Upper lobe of left lung (tissue), 4 donors: ENCODE results near the gene KCNIP2.

Experiments used
- CTCF ChIP-seq, 6 experiments: fragments of 450-650 bp in 4 of 6; fragments of 200-600 bp in 2 of 6; sonication (generic) in 2 of 6; IDR thresholded peaks; one replicate each; pipeline ENCODE4 v1.5.1; 2016 to 2019; ENCODE audit warnings: antibody characterized with exemption in 6 of 6
- EP300 ChIP-seq, 4 donors: sonication (generic); formaldehyde crosslinking; IDR thresholded peaks; one replicate each; pipeline ENCODE4 v1.5.1; 2017; ENCODE audit warnings: antibody characterized with exemption in 4 of 4, control low read depth in 2 of 4
- POLR2A ChIP-seq, 4 donors: fragments of 450-650 bp; IDR thresholded peaks; one replicate each; pipeline ENCODE4 v1.5.1; 2016 to 2017; ENCODE audit warnings: antibody characterized with exemption in 4 of 4, mild to moderate bottlenecking in 2 of 4

GRCh38 chr10:101782811-101783735 is 60.5 kb downstream of the KCNIP2 start, which contains the start of gene NPM3:
- peak in 1 of 4 donors; percentile 11 for TF ChIP-seq POLR2A (IDR thresholded peaks at IDR 0.05)
- TF ChIP-seq CTCF (IDR thresholded peaks at IDR 0.05) = no peak
- TF ChIP-seq EP300 (IDR thresholded peaks at IDR 0.05) = no peak
